GM21528 (cell line): Measurements from ENCODE around the gene BSG.
"Not testable (repeated sequence)": the region's sequence is repeated elsewhere in the genome, so short reads cannot be mapped to it uniquely, and the experiment has no call there.

Experiments used
- ATAC-seq: cut with Tn5 transposase; IDR thresholded peaks from one replicate; pipeline ENCODE4 v1.9.1; 2021; ENCODE audit warnings: mild to moderate bottlenecking, moderate library complexity; ENCODE audit not compliant: unreplicated experiment, low FRiP score

BSG gene

DNA sequence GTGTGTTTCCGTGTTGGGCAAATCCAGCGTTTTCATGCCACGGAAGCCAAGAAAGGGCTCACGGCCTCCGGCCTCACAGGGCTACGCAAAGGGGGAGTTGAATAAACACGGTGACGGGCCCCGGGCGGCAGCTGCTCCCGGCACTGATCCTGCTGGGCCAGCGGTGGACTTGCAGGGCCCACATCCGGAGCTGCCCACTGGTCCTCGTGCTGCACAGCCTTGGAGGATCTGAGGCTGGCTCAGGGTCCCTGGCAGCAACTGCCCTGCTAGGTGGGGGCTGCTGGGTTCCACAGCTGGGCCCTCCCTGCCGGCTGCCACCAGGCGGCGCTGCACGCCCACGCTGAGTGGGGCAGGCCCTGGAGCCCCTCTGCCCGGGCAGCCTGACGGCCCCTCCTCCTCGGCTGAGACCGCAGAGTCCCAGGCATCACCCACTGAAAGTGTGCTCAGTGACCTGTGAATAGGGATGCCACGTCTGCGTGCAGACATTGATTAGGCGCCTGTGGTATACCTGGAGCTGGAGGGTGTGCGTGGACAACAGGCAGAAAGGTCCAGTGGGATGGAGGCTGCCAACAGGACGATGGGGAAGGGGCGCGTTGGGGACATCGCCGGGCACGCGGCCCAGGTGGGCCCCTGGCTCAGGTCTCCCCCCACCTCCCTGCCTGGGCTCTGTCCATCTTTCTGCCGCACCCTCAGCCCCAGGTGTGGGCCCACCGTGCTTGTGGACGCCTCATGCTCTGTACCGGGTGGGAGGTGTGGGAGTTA, 12.0 kb downstream of the BSG start:
- no peak for ATAC-seq

DNA sequence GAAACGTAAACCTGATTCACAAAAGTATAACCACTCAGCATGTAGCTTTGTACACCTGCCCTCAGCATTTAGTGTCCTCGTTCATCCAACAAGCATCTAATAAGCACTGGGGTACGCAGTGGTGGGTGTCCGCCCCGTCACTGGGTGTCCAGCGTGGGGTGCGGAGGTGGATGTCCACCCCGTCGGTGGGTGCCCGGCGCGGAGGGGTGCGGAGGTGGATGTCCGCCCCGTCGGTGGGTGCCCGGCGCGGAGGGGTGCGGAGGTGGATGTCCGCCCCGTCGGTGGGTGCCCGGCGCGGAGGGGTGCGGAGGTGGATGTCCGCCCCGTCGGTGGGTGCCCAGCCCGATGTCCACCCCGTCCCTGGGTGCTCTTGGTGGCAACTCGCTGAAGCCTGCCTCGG, 12.8 kb downstream of the BSG start:
- ATAC-seq: not testable (repeated sequence)

DNA sequence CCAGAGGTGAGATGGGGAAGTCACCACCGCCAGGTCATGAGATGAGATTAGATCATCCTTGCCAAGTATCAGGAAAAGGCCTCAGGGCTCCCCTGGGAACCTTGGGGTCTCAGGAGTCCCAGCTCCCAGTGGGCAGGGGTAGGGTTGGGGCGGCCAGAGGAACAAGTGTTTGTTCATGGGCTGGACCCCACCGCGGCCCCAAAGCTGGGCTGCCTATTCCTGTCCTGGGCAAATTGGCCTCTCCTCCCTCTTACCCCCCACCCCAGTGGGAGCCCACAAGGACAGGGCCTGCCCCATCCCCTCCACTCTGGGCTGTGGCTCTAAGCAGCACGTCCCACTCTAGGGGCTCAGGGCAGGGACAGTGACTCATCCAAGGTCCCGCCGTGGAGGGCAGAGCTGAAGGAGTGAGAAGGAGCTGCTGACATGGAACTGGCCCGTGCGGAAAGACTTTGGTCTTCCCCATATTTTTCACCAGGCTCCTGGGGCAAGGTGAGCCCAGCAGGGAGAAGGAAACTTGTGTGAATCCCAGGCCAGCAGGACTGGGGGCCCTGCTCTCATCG, 13.2 kb downstream of the BSG start:
- no peak for ATAC-seq

DNA sequence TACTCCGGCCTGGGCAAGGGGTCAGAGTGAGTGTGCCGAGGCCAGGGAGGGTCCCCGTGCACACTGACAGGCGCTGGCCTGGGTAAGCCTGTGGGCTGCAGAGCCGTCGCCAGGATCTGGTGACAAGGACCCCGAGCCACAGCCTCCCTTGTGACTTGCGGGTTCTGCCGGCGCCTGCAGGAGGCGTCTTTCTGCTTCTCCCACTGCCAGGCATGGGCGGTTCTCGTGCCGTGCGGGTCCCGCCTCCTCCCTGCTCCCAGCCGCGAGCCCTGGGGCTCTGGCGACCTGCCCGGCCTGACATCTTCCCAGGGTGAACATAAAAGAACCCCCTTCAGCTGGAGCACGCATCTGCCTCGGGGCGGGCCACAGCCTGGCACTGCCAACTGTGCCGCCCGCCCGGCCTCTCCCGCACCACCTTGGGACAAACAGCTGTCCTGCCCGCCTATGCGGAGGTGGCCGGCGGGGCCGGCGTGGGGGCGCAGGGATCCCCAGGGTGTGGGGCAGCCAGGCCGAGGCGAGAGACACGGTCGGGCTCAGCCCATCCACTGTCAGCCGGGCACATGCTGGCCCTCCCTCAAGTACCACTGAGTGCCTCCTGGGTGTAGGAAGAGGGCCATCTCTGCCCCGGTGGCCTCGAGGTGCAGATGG, 15.8 kb downstream of the BSG start:
- ATAC-seq: no peak

DNA sequence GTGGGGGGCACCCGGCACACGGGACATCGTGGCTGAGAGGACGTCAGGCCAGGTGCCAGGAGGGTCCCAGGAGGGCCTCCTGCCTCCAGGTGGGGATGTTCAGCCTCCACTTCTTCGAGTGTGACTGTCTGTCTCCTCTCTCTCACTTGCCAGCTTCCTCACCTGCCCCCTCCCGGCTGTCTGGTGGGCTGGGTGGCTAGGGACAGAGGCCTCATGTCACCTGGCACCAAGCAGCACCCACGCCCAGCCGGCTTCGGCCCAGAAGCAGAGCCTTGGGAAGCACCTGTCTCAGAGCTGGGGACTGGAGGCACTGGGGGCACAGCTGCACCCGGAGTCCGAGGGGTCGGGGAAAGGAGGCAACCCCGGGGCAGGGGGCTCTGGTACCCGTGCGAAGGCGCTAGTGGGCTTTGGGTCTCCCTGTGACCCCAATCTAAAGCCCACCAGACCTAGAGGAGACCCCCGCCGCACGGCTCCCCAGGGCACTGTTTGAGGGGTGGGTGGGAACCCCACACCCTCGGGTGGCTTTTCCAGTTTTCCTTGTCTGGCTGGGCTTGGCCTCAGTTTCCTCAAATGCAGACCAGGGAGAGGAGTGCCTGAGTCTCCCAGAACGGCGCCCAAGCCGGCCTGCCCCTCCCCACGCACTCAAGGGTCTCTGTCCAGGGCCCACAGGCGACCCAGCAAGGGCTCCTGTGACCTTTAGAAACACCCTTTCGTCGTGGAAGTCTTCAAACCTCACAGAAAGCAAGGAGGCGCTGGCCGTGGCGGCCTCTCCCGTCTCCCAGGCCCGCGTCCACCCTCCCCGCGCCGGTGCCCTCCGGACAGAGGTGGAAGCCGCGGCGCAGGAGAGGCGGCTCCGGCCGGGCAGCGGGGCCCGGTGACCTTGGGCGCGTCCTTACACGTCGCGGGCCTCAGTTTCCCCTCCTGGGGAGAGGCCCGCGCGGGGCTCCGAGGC, 16.6 kb downstream of the BSG start:
- ATAC-seq: no peak

DNA sequence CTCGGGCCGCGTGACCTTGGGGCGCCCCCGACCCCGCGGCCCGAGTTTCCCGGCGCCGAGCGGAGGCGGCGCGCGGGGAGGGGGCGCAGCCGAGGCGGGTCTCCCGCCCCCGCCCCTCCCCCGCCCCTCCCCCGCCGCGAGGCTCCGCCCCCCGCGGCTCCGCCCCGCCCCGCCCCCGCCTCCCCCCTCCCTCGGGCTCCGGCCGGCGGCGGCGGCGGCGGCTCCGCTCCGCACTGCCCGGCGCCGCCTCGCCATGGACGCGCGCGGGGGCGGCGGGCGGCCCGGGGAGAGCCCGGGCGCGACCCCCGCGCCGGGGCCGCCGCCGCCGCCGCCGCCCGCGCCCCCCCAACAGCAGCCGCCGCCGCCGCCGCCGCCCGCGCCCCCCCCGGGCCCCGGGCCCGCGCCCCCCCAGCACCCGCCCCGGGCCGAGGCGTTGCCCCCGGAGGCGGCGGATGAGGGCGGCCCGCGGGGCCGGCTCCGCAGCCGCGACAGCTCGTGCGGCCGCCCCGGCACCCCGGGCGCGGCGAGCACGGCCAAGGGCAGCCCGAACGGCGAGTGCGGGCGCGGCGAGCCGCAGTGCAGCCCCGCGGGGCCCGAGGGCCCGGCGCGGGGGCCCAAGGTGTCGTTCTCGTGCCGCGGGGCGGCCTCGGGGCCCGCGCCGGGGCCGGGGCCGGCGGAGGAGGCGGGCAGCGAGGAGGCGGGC, 17.4 kb downstream of the BSG start, which contains the start of gene HCN2:
Gene HCN2 (plus strand): TSS at position 189 of the 703 bp plus-strand sequence. CDS start 65 bp downstream, at position 254.
- no peak for ATAC-seq

DNA sequence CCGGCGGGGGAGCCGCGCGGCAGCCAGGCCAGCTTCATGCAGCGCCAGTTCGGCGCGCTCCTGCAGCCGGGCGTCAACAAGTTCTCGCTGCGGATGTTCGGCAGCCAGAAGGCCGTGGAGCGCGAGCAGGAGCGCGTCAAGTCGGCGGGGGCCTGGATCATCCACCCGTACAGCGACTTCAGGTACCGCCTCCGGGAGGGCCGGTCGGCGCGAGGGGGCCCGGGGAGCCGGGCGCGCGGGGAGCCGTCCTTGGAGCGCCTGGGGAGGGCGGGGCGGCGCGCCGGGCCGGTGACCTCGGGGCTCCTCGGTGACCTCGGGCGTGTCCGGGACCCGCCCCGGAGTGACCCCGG, 18.0 kb downstream of the BSG start:
- ATAC-seq: no peak

DNA sequence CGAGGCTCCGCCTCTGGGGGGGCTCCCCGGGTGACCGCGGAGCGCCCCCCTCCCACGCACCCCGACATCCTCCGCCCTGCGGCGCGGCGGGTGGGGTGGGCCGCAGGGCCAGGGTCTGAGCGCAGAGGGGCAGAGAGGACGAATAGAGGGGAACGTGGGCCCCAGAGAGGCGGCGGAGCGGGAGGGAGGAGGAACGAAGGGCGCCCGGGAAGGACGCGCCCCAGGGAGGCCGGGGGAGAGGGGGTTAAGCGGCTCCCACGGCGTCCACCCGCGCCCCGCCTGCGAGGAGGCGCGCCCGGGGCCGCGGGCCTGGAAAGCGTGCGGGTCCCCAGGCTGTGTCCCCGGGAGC, 18.3 kb downstream of the BSG start:
- no peak for ATAC-seq

DNA sequence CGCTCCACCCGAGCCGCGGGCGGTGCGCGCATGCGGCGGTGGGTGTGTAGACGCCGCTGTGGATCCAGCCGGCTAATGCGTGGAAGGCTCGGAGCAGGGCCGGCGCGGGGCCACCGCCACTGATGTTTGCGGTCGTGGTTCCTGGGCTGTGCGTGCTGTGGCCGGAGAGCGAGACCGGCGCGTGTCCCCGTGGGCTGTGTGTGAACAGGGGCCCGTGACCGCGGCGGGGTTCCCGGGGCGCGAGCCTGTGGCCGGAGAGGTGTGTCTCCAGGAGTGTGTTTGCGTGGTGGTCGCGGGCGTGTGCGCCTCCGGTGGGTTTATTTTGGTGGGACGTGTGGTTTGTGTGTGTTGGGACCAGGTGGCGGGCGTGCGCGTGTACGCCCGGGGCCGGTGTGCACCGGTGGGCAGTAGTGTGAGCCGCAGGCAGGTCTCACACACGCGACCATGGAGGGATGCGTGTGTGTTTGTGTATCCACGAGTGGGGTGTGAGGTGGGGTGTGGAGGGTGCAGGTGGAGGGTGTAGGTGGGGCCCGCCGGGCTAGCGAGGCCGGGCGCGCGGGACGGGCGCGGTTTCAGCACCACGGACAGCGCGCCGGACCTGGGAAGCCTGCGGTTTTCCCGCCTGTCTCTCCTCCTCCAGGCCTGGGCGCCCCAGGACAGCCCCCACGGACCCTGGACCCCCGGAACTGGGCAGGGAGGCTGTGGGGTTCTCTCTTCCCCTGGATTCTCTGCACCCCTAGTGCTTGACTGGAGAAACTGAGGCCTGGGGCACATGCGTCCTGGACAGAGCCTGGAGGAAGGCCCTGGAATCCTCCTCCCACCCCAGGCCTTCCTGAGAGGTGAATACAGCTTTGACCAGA, 18.9 kb downstream of the BSG start:
- no peak for ATAC-seq

DNA sequence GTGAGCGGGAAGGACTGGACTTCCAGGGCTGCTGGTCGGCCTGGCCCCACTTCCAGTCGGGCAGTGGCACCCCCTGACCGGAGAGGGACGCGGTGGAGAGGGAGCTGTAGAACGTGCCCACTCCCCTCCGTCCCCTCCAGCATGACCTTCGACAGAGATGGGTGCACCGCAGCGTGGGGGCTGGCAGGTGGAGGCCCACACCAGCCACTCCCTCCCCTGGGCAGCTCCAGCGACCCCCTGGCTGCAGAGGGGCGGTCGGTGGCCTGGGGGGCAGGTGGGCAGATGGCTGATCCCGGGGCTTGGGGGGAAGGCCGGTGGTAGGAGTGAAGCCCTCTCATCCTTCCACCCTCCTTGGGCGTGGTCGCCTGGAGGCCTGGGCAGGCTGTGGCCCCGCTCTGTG, 19.7 kb downstream of the BSG start:
- ATAC-seq: no peak

DNA sequence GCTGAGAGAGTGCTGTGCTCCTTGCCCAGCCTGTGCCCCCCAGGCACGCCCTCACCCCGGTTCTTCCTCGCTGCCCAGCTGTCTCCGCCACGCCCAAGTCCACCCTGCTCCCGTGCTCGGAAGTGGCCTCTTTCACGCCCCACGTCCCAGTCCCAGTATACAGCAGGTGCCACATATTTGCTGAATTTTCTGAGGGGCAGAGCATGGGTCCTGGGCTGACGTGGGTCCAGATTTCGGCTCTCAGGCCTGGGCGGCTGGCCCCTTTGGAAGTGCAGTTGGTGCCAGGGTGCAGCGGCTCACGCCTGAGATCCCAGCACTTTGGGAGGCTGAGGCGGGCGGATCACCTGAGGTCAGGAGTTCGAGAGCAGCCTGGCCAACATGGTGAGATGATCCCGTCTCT, 20.7 kb downstream of the BSG start:
- ATAC-seq: no peak

DNA sequence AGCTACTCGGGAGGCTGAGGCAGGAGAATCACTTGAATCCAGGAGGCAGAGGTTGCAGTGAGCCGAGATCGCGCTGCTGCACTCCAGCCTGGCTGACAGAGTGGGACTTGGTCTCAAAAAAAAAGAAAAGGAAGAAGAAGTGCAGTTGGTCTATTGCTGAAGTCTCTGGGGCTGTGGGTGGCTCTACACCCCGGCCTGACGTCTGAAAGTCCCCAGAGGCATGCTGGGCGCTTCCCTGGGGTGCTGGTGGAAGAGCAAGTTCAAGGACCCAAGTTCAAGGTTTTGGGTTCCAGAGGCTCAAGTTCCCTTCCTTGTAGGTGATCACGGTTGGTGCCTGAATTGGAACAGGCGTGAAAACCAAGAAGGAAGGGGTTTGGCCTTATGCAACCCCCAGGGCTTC, 21.1 kb downstream of the BSG start:
- no peak for ATAC-seq

DNA sequence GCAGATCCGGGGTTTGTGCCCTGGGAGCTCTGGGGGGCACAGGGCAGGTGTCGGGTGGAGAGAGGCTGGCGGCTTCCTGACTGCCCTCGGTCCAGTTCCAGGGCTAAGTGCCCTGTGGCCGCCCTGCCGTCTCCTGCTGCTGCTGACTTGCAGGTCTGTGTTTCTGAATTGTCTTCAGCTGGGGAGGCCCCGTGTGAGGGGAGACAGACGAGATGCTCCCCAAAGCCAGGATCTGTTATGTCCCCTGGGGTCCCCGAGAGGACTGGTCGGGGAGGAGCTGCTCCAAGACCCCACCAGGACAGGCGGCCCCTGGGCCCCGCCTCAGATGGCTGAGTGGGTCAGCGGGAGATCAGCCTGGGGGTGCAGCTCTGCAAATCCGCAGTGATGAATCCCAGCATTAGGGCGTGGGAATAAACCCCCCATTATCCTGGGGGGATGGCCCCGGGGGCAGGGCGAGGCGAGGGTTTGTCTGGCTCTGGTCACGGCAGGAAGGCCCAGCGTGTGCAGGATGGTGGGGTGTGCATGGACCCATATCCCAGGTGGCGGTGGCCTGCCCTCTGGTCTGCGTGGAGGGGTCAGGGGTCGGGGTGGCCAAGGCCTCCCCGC, 22.0 kb downstream of the BSG start:
- ATAC-seq: no peak

DNA sequence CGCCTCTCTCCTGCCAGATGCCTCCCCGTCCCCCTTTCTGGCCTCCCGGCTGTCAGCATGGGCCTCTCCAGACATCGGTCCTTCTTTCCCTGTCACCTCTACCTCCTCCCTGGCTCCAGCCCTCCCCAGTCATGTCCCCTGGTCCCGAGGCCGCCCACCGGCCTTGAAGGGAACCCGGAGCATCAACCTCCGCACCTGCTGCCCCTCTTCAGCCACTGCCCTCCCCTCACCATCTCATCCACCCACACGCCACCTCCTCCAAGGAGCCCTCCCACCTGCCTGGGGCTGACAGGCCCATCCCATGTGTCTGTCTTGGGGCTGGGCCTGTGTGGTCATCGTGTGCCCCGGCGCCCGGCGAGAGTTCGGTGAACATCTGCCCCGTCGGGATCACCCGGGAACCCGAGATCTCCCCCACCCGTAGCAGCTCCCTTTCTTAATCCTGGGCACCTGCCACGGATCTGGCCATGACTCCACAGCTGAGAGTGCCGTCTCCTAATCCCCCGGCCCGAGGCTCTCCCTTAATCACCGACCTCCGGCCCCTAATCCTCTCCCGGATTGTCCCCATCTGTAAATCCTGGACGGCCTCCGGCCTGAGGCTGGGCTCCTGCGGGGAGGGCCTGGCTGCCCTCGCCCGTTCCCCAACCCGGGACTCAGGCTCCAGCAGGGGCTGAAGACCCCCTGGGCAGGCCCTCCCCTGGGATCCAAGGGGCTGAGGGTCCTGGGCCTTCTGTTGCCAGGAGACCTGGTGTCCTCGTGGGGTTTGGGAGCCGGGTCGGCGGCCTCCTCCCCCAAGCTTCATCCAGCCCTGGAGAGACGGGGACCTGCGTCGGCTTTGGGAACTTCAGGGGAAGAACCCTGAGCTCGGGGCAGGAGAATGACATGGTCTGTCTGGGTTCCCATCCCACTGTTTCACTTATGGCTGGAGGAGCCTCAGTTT, 23.2 kb downstream of the BSG start:
- no peak for ATAC-seq

DNA sequence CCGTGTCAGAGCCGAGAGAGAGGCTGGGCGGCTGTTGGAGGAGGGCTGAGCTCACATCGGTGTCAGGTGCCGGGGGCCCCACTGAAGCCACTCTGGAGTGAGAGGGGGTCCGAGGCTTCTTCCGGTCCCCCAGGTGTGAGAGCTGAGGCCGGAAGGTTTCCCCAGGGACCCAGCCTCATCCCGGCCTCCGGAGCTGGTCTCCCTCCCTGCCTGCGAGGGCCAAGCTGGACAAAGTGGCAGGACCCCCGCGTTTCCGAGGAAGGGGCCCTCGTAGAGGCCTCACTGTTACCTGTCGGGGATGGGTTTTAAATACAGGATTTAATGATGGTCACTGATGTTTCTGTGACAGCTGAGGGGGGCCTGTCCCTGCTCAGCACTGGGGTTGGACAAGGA, 23.9 kb downstream of the BSG start:
- ATAC-seq: no peak

DNA sequence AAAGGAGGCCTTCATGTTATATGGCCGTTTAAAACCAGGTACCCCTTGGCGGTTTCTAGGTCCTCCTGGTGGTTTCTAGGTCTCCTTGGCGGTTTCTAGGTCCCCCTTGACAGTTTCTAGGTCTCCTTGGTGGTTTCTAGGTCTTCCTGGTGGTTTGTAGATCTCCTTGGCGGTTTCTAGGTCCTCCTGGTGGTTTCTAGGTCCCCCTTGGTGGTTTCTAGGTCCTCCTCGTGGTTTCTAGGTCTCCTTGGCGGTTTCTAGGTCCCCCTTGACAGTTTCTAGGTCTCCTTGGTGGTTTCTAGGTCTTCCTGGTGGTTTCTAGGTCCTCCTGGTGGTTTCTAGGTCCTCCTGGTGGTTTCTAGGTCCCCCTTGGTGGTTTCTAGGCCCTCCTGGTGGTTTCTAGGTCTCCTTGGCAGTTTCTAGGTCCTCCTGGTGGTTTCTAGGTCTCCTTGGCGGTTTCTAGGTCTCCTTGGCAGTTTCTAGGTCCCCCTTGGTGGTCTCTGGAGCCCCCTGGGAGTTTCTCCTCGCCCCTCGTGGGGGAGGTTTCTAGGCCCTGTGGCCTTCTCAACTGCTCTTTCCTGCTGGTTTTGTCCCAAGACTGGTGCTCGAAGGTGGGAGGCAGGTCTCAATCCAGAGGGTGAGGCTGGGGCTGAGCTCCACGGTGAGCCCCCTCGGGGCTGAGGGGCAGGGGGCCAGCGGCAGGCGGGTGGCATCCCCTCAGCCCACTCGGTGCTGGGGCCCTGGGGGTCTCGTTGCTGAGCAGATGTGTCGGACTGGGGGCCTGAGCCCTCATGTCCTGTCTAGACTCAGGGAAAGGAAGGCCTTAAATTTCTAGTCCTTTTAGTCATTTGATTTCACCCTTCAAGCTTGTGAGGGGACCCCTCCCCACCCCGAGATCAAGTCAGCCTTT, 25.3 kb downstream of the BSG start:
- no peak for ATAC-seq

DNA sequence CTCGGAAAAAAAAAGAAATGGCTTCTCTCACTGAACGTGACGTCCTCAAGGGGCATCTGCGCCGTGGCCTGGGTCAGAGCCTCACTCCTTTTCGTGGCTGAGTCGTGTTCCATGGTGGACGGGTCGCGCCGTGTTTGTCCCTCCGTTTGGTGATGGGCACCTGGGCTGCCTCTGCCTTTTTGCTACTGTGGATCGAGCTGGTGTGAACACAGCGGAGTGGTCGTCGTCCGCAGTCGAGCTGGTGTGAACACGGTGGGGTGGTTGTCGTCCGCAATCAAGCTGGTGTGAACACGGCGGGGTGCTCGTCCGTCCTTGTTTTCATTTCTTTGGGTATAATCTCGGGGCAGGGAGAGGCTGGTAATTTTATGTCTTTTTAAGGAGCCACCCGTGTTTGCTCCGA, 28.9 kb downstream of the BSG start:
- no peak for ATAC-seq
